Natural killer cell (primary cell): ENCODE results near the gene SECTM1. TPM values are rescaled to one million over a fixed set of nuclear protein-coding genes. Genes with fewer than 3 reads are reported as not detected.
A peak's percentile ranks its signal among the peaks of the same experiment; 100 is the strongest.

Experiments
- ATAC-seq, 3 donors: fragments of 150-1000 bp in 2 of 3; fragments of 200-7000 bp in 1 of 3; cut with Tn5 transposase; 1 replicate in 1 of 3; 2 replicates in 2 of 3; pipeline ENCODE4 v1.10.0; 2021; ENCODE audit warnings: mild to moderate bottlenecking in 2 of 3, moderate library complexity in 2 of 3
- DNase-seq, 2 donors: peaks; one replicate each; pipeline versions ENCODE4 v3.0.0 to v3.0.0-alpha.2; 2013 to 2021; ENCODE audit warnings: mixed read lengths in 1 of 2
- H3K27ac ChIP-seq: one replicate; pipeline ENCODE4 v1.5.1; 2013; ENCODE audit warnings: mild to moderate bottlenecking, low read length
- H3K27me3 ChIP-seq: one replicate; pipeline ENCODE4 v1.6.1; 2013; ENCODE audit warnings: low read length; ENCODE audit not compliant: control insufficient read depth, insufficient read depth
- H3K36me3 ChIP-seq: one replicate; pipeline ENCODE4 v1.6.1; 2013; ENCODE audit warnings: low read length; ENCODE audit not compliant: control insufficient read depth, insufficient read depth
- H3K4me1 ChIP-seq: one replicate; pipeline ENCODE4 v1.6.1; 2013; ENCODE audit warnings: low read length; ENCODE audit not compliant: control insufficient read depth, insufficient read depth
- H3K4me3 ChIP-seq: one replicate; pipeline ENCODE4 v1.5.1; 2013; ENCODE audit warnings: low read length
- H3K9me3 ChIP-seq: one replicate; pipeline ENCODE4 v1.6.1; 2013; ENCODE audit warnings: low read length; ENCODE audit not compliant: control insufficient read depth, insufficient read depth
- H3K27ac Mint-ChIP-seq, 2 donors: one replicate each; pipeline ENCODE4 v1.8.0; 2022; ENCODE audit warnings: mild to moderate bottlenecking in 2 of 2, mixed read lengths in 2 of 2, moderate library complexity in 1 of 2
- H3K27me3 Mint-ChIP-seq, 2 donors: one replicate each; pipeline ENCODE4 v1.8.0; 2022; ENCODE audit warnings: low read depth in 2 of 2, mixed read lengths in 2 of 2
- H3K36me3 Mint-ChIP-seq: one replicate; pipeline ENCODE4 v1.8.0; 2022; ENCODE audit warnings: mixed read lengths
- H3K4me1 Mint-ChIP-seq, 2 donors: one replicate each; pipeline ENCODE4 v1.8.0; 2022; ENCODE audit warnings: mixed read lengths in 2 of 2
- H3K4me3 Mint-ChIP-seq: one replicate; pipeline ENCODE4 v1.8.0; 2022; ENCODE audit warnings: mild to moderate bottlenecking, moderate library complexity, mixed read lengths
- H3K9me3 Mint-ChIP-seq, 2 donors: one replicate each; pipeline ENCODE4 v1.8.0; 2022; ENCODE audit warnings: mixed read lengths in 2 of 2
- WGBS: methylation state at CpG from one replicate; pipeline ENCODE4 v1.1.7; 2013; ENCODE audit warnings: missing lambda C conversion rate; ENCODE audit not compliant: insufficient coverage; 5-methylcytosine and 5-hydroxymethylcytosine counted together
- intact Hi-C: fragments of 100-400 bp; cut with micrococcal nuclease; formaldehyde crosslinking; loops from one replicate; pipeline ENCODE4 v1.14.2; 2022
- total RNA-seq, 4 donors: library from RNA; stranded (reverse); fragments of 120-200 nt in 1 of 4; gene quantifications; one replicate each; pipeline versions ENCODE4 v1.2.3 to v1.2.4, GENCODE V29; 2013 to 2022
- TF ChIP-seq, protein P1 (sequence below): fragments of 200-600 bp; IDR thresholded peaks from one replicate; pipeline ENCODE4 v1.8.0; 2022; ENCODE audit warnings: antibody characterized with exemption

The SECTM1 gene
- total RNA-seq, 3 donors from 2014 or later (not counting 1 experiment from before 2014, with no cell fraction given) = 3.6 to 11.2 (median 6.3) TPM

DNA sequence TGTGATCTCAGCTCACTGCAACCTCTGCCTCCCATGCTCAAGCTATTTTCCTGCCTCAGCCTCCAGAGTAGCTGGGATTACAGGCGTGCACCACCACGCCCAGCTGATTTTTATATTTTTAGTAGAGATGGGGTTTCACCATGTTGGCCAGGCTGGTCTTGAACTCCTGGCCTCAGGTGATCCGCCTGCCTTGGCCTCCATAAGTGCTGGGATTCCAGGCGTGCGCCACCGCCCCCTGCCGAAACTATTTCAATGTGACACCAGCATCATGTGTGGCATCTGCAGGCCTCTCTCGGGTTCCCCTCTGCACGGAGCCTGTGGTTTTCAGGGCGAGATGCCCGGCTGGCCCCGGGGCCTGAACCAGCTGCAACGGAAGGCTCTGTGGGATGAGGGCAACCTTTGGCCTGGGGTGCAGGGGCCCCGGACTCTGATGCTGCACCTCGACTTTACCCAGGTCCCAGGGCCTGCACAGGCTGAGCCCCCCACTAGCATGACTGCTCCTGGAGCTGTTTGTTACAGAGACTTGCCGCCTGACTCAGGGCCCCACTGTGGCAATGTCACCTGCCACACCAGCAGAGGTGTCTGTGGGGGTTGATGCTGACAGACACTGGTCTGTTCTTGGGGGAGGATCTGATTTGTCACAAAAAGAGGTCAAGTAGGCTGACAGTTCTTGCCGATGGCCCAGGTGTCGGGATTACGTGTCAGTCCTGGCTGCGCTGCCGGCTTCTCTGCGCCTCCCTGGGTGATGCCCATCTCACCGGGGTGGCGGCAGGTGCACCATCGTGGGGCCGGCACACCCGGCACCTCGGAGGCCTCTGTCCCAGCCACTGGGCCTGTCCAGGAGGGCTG lies 16.8 kb upstream of the SECTM1 start:
- Histone ChIP-seq H3K27me3 (peaks cover 1% of the 10 kb centered on the region), H3K9me3 (no peaks in the 10 kb centered on the region), H3K27ac (peak overlapping the region; percentile 33), H3K4me3 (no peak overlapping the region), H3K4me1 (peaks cover 32% of the 10 kb centered on the region), H3K36me3 (no peaks in the 10 kb centered on the region)
- peak; percentile 52 to 54 for DNase-seq
- TF ChIP-seq, protein P1, sequence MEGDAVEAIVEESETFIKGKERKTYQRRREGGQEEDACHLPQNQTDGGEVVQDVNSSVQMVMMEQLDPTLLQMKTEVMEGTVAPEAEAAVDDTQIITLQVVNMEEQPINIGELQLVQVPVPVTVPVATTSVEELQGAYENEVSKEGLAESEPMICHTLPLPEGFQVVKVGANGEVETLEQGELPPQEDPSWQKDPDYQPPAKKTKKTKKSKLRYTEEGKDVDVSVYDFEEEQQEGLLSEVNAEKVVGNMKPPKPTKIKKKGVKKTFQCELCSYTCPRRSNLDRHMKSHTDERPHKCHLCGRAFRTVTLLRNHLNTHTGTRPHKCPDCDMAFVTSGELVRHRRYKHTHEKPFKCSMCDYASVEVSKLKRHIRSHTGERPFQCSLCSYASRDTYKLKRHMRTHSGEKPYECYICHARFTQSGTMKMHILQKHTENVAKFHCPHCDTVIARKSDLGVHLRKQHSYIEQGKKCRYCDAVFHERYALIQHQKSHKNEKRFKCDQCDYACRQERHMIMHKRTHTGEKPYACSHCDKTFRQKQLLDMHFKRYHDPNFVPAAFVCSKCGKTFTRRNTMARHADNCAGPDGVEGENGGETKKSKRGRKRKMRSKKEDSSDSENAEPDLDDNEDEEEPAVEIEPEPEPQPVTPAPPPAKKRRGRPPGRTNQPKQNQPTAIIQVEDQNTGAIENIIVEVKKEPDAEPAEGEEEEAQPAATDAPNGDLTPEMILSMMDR = no peak
- peaks cover 0 to 11% of the 10 kb centered on the region in 2 donors for H3K27me3 Mint-ChIP-seq
- intact Hi-C loops = loop anchor here (1.0 to 5.0 kb wide), 2 partner anchors 67 to 204 kb away; partner anchors contain the start of genes HEXD and OGFOD3
- peaks cover 5 to 28% of the 10 kb centered on the region in 2 donors for H3K4me1 Mint-ChIP-seq
- 52% methylated on average over 28 of the region's 28 CpGs for WGBS
- peak; percentile 55 to 85 (median 78) for ATAC-seq
- H3K4me3 Mint-ChIP-seq = peak overlapping the region; percentile 21
- H3K27ac Mint-ChIP-seq = peak overlapping the region; percentile 56 to 72
- H3K9me3 Mint-ChIP-seq = no peaks in the 10 kb centered on the region
- no peaks in the 10 kb centered on the region for H3K36me3 Mint-ChIP-seq

GRCh38 chr17:82349287-82349701 lies 15.7 kb upstream of the SECTM1 start:
- WGBS = 94% methylated on average over 10 of the region's 11 CpGs
- Histone ChIP-seq H3K27me3 (peaks cover 2% of the 10 kb centered on the region), H3K36me3 (no peaks in the 10 kb centered on the region), H3K4me1 (peaks cover 32% of the 10 kb centered on the region), H3K27ac (no peak overlapping the region), H3K9me3 (no peaks in the 10 kb centered on the region), H3K4me3 (no peak overlapping the region)
- peaks cover 5 to 28% of the 10 kb centered on the region in 2 donors for H3K4me1 Mint-ChIP-seq
- no peak overlapping the region for H3K27ac Mint-ChIP-seq
- intact Hi-C loops = no loop called here
- H3K27me3 Mint-ChIP-seq = peaks cover 0 to 11% of the 10 kb centered on the region in 2 donors
- no peaks in the 10 kb centered on the region for H3K9me3 Mint-ChIP-seq
- DNase-seq = no peak
- TF ChIP-seq, protein P1 = no peak
- H3K4me3 Mint-ChIP-seq = no peak overlapping the region
- no peak for ATAC-seq
- no peaks in the 10 kb centered on the region for H3K36me3 Mint-ChIP-seq

GRCh38 chr17:82348866-82349265 lies 15.3 kb upstream of the SECTM1 start:
- WGBS = 88% methylated on average over 9 of the region's 11 CpGs
- intact Hi-C loops = no loop called here
- H3K9me3 ChIP-seq = no peaks in the 10 kb centered on the region
- peaks cover 0 to 11% of the 10 kb centered on the region in 2 donors for H3K27me3 Mint-ChIP-seq
- peak overlapping the region; percentile 22 for H3K4me3 Mint-ChIP-seq
- DNase-seq (no peak), ATAC-seq (no peak)
- no peak overlapping the region for H3K4me3 ChIP-seq
- H3K27ac ChIP-seq = no peak overlapping the region
- peaks cover 32% of the 10 kb centered on the region for H3K4me1 ChIP-seq
- no peaks in the 10 kb centered on the region for H3K36me3 Mint-ChIP-seq
- TF ChIP-seq, protein P1 = no peak
- no peak overlapping the region for H3K27ac Mint-ChIP-seq
- peaks cover 2% of the 10 kb centered on the region for H3K27me3 ChIP-seq
- H3K9me3 Mint-ChIP-seq = no peaks in the 10 kb centered on the region
- peaks cover 5 to 28% of the 10 kb centered on the region in 2 donors for H3K4me1 Mint-ChIP-seq
- no peaks in the 10 kb centered on the region for H3K36me3 ChIP-seq
